GM21526 (cell line): ENCODE results near the gene NOD2.

Experiments used
- ATAC-seq: cut with Tn5 transposase; IDR thresholded peaks from one replicate; pipeline ENCODE4 v1.9.1; 2021; ENCODE audit warnings: moderate library complexity; ENCODE audit not compliant: unreplicated experiment, low FRiP score

NOD2 gene

DNA sequence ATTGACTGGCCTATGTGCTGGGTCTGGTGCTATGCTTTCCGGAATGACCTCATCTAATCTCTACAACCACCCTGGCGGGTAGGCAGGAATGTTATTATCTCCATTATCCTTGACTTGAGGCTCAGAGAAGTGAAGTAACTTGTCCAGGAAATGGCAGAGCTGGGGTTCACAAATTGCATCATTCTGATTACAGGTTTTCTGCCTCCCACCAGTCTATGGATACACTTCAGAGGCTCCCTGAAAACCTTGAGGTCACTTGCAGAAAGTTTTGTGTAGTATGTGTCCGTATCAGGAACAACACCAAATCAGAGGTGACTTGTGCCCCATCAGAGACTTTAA is 19.1 kb downstream of the NOD2 start:
- no peak for ATAC-seq

DNA sequence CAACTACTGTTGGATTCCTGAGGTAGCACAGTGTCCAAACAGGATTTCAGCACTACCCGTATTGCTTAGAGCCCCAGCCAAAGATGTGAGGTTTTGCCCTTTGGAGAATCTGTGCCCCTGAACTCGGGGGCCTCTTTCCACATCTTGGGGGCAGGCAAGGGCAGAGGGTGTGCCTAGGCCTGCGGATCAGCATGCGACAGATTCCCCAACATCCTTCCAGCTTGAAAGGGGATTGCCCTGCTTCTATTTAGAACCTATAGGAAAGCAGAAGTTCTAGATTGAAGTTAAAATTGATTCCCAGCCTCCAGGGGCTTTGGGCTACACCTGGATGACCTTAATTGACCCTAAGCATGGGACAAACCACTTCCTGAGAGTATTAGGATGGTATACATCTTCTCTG is 19.6 kb downstream of the NOD2 start:
- no peak for ATAC-seq

DNA sequence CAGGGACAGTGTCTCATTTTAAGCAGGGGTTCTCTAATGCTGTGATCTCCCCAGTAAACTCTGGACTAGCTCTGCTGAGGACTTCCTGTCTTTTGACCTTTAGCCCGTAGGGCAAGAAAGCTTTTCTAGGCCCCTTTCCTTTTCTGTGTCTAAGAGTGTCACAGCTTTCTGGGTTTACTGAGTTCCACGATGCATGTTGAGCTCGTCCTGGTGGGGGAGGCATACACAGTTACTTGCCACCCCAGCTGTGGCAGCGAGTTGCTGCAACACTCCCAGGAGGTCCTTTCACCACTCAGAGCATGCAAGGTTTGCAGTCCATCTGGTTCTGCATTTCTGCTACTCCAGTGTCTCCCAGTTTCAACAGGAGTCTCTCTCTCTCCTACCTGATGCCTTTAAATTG is 23.7 kb downstream of the NOD2 start:
- no peak for ATAC-seq

DNA sequence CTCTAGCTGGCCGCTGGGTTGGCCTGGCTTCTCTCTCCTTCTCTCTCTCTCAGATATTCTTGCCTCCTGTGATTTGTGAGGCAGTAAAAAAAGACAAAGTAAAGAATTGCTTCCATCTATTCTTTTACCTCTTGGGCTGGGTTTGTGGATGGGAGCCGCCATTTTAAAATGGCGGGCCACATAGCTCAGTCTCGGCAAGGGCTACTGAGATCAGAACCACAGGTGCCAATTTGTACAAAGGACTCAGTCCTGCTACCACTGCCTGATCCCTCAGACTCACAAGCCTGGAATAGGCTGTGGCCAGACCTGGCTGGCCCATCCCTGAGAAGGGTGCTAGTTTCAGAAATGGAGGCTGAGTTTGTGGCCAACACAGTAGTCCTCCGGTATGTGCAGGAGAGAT is 24.1 kb downstream of the NOD2 start:
- ATAC-seq: no peak

DNA sequence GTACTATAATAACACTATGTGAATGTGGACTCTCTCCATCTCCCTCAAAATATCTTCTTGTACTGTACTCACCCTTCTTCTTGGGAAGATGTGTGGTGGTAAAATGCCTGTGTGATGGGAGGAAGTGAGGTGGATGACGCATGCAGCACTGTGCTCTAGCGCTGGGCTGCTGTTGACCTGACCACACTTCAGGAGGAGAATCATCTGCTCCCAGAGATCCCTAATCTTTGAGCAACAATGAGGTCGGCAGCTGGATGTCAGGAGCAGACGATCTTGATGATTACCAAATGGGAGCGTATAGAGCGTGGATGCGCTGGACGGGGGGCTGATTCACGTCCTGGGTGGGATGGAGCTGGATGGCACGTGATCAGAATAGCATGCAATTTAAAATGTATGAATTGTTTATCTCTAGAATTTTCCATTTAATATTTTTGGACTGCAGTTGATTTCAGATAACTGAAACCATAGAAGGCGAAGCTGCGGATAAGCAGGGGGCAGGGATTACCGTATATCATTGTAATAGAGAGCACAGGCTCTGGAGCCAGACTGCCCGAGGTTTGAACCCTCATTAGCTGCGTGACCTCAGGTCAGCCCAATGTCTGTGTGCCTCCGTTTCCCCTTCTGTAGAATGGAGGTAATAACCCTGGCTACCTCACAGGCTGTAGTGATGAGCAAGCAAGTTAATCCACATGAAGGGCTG is 24.8 kb downstream of the NOD2 start:
- ATAC-seq: no peak

DNA sequence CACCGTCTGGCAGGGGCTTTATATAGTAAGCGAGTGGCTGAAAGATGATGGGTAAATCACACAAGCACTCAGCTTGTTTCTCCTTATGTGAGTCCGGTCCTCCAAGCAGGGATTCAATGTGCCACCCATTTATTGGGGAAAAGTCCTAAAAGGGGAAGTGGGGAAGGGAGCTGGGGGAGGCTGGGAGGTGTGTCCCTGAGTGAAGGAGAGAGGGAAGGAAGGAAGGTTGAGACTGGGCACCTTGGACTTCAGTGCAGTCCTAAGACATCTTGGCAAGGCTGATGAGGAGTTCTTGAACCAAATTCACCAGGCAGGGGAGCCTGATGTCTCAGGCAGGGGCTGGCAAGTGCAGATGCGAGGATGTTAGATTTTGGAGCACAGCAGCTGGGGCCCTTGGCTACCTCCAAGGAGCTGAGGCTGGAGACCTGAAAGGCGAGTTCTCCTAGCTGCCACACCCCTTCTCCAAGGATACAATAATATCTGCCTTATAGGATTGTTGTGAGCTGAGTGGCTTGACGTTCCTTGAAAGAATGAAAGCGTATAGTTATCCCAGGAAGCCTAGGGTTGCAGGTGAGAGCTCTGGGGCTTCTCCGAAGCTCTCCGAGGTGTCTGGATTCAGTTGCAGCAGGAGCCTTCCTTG is 25.5 kb downstream of the NOD2 start:
- ATAC-seq: no peak

DNA sequence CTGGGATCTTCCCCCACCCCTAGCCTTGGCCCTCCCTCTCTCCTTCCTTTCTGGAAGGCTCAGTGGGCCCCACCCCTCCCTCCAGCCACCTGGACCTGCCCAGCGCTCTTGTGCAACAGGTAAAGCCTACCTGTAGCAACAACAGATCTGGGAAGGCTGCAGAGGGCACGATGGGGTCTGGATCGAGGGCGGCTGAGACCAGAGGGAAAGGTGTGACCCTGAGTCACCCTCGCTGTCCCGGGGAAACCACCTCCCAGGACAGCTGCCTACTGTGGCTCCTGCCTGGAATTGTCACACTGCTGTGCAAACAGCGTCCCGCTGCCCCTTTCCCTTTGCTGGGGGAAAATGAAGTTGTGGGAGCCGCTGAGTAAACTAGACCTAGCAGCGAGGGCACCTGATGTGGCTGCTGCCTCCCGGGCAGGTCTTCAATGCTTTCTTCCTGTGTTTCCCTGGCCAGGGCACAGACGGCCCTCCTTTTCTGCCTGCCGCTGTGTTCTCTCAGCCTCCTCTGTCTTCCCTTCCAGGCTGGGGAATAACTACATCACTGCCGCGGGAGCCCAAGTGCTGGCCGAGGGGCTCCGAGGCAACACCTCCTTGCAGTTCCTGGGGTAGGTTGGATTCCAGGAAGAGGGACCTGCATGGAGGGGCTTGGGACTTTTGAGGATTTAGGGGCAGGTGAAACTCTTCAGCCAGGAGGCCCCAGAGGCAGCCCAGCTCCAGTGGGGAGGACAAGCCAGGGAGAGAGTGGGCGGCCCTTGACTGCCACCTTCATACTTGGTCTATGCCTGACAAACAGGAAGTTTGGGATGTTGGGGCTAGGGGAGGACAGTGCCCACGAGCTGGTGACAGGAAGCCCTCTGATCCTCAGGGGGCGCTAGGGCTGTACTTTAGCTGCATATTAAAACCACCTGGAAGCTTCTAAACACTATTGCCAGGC is 26.3 kb downstream of the NOD2 start:
- ATAC-seq: no peak

DNA sequence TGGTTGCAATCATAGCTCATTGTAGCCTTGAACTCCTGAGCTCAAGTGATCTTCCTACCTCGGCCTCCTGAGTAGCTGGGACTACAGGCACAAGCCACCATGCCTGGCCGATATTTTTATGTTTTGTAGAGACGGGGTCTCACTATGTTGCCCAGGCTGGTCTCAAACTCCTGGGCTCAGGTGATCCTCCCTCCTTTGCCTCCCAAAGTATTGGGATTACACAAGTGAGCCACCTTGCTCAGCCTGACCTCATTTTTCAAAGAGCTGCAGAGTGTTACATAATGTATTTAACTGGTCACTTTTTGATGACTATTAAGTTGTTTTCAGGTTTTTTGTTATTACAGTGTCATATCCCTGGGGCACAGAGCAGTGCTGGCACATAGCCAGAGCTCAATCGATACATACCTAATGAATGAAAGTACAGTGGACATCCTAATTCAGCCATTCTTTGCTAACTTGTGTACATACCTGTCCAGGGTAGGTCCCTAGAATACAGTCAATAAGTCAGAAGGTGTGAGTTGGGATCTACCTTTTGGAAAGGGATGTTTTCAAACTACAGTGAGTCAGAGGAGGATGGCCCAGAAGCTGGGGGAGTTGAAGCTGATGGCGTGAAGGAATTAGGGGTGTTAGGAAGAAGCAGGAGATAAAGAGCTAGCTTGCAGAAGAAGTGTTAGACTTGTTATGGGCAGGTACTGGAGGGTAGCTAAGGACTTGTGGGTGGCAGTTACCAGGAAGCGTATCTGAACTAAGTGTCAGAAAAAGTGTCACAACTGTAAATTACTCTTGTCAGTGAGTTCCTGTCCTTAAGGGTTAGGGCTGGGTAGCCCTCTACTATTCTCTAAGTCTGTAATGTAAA is 28.4 kb downstream of the NOD2 start:
- no peak for ATAC-seq

DNA sequence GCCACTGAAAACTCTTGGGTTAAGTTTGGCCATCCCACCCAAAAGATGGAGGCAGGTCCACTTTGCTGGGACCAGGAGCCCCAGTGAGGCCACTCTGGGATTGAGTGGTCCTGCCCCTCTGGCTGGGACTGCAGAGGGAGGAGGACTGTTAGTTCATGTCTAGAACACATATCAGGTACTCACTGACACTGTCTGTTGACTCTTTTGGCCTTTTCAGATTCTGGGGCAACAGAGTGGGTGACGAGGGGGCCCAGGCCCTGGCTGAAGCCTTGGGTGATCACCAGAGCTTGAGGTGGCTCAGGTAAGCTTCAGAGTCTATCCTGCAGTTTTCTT is 29.0 kb downstream of the NOD2 start:
- ATAC-seq: no peak

DNA sequence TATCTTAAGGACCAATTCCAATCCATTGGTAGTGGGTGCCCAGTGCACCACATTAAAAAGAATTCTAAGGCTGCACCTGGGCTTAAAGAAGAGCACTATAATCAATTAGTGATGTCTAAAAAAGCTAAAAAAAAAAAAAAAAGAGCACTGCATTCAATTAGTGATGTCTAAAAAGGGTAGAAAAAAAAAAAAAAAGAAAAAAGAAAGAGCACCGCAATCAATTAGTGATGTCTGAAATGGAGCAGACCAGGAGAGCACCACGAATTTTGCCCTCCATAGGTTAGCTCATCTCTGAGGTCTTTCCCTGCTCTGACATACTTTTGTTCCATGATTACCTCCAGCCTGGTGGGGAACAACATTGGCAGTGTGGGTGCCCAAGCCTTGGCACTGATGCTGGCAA is 29.6 kb downstream of the NOD2 start:
- ATAC-seq: no peak

DNA sequence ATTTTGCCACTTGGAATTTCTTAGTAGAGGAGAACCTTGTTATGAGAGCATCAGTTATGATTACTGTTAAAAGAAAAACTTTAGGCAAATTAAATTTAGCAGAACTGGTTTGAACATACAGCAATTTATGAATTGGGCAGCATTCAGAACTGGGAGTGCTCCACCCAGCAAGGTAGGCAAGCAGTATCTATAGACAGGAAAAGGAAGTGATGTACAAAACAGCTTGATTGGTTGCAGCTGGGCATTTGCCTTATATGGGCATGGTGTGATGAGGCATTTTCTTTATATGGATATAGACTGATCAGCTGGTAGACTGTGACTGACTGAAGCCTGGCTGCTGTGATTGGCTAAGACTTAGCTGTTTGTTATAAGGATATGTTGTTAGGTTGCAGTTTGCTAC is 30.9 kb downstream of the NOD2 start:
- no peak for ATAC-seq

DNA sequence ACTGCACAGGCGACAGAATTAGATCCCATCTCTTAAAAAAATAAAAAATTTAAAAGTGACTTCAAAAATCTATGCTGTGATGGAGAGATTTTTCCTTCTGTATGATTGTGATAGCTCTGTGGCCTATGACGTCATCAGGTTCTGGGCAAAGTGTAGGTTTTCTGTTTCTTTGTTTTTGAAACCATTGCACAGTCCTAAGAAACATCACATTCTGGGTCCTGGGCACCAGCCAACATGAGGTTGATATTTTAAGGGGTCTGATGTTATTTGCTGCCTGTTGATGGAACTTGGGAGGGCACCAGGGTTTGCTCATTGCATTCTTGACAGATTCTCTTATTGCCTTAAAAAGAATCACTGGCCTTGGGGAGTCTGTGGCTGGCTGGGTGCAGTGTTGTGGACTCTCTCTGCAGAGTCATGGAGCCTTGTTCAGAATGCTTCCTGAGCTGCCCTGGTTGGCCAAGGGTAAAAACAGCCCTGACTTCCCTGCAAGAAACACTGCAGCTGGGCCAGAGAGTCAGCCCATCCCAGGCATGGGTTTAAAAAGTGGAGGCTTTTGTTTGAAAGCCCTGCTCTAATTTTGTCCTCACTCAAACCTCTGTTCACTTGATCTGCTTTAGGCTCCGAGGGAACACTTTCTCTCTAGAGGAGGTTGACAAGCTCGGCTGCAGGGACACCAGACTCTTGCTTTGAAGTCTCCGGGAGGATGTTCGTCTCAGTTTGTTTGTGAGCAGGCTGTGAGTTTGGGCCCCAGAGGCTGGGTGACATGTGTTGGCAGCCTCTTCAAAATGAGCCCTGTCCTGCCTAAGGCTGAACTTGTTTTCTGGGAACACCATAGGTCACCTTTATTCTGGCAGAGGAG is 38.0 kb downstream of the NOD2 start:
- no peak for ATAC-seq

DNA sequence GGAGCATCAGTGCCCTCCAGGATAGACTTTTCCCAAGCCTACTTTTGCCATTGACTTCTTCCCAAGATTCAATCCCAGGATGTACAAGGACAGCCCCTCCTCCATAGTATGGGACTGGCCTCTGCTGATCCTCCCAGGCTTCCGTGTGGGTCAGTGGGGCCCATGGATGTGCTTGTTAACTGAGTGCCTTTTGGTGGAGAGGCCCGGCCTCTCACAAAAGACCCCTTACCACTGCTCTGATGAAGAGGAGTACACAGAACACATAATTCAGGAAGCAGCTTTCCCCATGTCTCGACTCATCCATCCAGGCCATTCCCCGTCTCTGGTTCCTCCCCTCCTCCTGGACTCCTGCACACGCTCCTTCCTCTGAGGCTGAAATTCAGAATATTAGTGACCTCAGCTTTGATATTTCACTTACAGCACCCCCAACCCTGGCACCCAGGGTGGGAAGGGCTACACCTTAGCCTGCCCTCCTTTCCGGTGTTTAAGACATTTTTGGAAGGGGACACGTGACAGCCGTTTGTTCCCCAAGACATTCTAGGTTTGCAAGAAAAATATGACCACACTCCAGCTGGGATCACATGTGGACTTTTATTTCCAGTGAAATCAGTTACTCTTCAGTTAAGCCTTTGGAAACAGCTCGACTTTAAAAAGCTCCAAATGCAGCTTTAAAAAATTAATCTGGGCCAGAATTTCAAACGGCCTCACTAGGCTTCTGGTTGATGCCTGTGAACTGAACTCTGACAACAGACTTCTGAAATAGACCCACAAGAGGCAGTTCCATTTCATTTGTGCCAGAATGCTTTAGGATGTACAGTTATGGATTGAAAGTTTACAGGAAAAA is 38.8 kb downstream of the NOD2 start:
- ATAC-seq: no peak

DNA sequence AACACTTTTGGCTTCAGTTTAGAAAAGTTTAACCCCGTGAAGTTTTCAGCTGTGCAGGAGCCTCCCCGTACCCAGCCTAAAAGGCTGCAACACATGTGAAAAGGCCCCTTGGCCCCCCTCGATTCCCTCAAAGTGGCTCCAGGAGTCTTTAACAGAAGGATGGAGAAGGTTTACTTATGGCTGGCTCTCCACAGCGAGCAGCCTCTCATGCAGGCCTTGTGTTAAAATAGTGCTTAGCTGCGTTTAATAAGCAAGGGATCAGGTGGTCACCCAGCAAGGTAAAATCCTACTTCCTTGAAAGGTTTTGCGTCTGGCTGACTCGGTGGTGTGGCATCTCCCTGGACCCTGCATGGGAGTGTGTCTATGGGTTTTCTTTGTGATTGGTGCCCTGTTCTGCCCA is 40.1 kb downstream of the NOD2 start:
- no peak for ATAC-seq

DNA sequence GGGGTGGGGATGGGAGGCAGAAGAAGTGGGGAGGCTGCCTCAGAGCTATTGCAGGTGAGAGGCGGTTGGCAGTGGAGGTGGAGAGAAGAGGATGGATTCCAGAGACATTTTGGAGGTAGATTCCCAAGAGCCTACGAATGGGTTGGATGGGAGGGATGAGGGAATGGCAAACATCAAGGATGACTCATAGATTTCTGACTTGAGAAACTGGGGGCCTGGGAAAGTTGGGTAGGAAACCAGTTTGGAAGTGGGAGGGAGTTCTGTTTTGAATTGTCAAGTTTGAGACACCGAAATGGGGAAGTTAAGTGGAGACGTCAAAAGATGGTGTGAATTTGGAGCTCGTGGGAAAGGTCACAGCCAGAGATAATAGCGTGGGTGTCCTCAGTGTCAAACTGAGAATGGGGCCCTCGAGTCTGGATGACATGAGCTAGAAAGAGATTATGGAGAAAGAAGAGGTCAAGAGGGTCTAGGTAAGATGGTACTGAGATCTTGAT is 42.3 kb downstream of the NOD2 start:
- peak; percentile 38 for ATAC-seq

DNA sequence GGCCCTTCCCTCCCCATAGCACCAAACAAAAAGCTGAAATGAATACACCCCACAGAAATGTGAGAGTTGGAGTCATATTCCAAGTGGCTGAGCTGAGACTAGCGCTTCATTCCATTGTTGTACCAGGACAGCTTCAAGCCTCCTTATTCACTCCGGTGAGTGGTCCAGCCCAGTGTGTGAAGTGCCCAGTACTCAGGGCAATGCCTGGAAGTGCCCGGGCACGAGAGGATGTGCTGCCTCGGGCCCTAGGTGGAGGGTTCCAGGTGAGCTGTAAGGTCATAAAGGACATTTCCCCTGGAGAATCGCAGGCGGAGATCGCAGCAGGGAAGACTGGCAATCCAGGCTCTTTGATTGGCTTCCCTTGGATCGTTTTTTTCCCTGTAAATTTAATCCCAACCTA is 43.0 kb downstream of the NOD2 start:
- ATAC-seq: no peak

DNA sequence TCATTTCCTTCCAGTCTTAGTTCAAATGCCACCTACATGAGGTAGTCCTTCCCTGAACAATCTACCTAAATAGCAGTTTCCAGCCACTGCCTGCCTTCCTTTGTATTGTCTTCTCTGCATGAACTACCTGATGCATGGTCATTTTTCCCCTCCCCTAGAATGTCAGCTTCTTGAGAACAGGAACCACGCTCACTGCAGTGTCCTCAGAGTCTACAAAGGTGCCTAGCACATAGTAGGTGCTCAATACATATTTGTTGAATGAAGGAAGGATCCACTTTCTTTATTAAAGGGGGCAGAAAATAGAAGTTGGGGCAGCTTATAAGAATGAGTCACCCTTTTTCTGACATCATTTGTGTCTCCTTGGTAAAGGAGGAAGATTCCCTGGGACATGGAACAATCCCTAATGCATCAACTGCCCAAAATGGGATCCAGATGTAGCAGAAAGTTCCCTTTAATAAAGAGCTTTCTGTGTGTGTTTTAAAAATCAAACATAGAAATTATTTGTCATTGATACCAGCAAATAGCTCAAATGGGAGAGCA is 44.1 kb downstream of the NOD2 start:
- ATAC-seq: no peak

DNA sequence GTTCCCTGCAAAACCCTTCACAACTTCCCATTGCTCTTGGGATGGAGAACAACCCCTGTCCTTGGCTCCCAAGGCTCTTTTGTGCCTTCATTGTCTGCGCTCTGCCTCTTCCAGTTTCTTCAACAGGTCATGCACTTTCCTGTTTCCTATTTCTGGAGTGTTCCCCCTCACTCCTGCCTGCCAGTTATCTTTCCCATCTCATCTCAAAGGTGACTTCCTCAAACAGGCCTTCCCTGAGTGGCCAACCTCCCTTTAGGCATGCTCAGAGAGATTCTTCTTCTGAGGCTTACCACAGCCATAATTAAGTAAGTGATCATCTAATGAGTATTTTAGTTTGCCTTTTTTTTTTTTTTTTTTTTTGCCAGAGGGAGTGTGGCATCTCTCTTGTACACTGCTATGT is 45.6 kb downstream of the NOD2 start:
- no peak for ATAC-seq

DNA sequence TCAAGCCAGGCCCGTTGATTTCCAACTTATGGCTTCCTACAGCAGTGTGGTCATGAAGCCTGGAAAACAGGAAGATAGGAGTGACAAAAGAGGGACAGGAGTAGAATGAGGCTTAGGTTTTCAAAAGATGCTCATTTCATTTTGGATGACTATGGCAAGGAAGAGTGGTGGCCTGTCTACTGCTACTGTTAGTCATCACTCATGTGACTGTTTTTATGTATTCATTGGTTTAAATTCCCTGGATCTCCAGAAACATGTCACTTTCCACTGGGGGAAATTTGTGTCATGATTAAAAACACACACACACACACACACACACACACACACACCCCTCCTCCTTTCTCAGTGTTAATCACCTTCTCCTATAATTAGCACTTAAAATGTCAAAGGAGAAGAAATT is 47.3 kb downstream of the NOD2 start:
- ATAC-seq: no peak
